IPS-18a (cell line): ENCODE measurements around the gene DCC.

Experiments used
- H3K27ac ChIP-seq: one replicate; pipeline ENCODE4 v1.5.1; 2013; ENCODE audit warnings: low read length
- H3K27me3 ChIP-seq: one replicate; pipeline ENCODE4 v1.6.1; 2013; ENCODE audit warnings: mild to moderate bottlenecking, low read length; ENCODE audit not compliant: control insufficient read depth, insufficient read depth
- H3K36me3 ChIP-seq: one replicate; pipeline ENCODE4 v1.6.1; 2013; ENCODE audit warnings: low read depth, low read length; ENCODE audit not compliant: control insufficient read depth
- H3K4me1 ChIP-seq: one replicate; pipeline ENCODE4 v1.6.1; 2013; ENCODE audit warnings: low read depth, low read length; ENCODE audit not compliant: control insufficient read depth
- H3K4me3 ChIP-seq: one replicate; pipeline ENCODE4 v1.5.1; 2013; ENCODE audit warnings: low read length
- H3K9ac ChIP-seq: one replicate; pipeline ENCODE4 v1.6.1; 2013; ENCODE audit warnings: mild to moderate bottlenecking, low read length, moderate library complexity
- H3K9me3 ChIP-seq: one replicate; pipeline ENCODE4 v1.6.1; 2013; ENCODE audit warnings: low read depth, low read length; ENCODE audit not compliant: control insufficient read depth

DCC gene

GRCh38 chr18:52897611-52898484 lies 557.9 kb downstream of the DCC start:
- Histone ChIP-seq H3K27me3 (no peaks in the 10 kb centered on the region), H3K9ac (no peak overlapping the region), H3K36me3 (no peaks in the 10 kb centered on the region), H3K4me3 (no peak overlapping the region), H3K27ac (no peak overlapping the region), H3K4me1 (no peaks in the 10 kb centered on the region), H3K9me3 (no peaks in the 10 kb centered on the region)

GRCh38 chr18:52898485-52899058 lies 558.6 kb downstream of the DCC start:
- no peaks in the 10 kb centered on the region for H3K36me3 ChIP-seq
- no peak overlapping the region for H3K4me3 ChIP-seq
- no peaks in the 10 kb centered on the region for H3K4me1 ChIP-seq
- no peaks in the 10 kb centered on the region for H3K27me3 ChIP-seq
- H3K9me3 ChIP-seq: no peaks in the 10 kb centered on the region
- no peak overlapping the region for H3K9ac ChIP-seq
- H3K27ac ChIP-seq: no peak overlapping the region

GRCh38 chr18:52902188-52902587 lies 562.2 kb downstream of the DCC start:
- Histone ChIP-seq H3K36me3 (no peaks in the 10 kb centered on the region), H3K27ac (no peak overlapping the region), H3K9me3 (no peaks in the 10 kb centered on the region), H3K4me3 (no peak overlapping the region), H3K27me3 (no peaks in the 10 kb centered on the region), H3K9ac (no peak overlapping the region), H3K4me1 (no peaks in the 10 kb centered on the region)

GRCh38 chr18:52903857-52904256 lies 563.9 kb downstream of the DCC start:
- H3K27me3 ChIP-seq: no peaks in the 10 kb centered on the region
- no peaks in the 10 kb centered on the region for H3K4me1 ChIP-seq
- H3K27ac ChIP-seq: no peak overlapping the region
- no peaks in the 10 kb centered on the region for H3K36me3 ChIP-seq
- H3K9ac ChIP-seq: no peak overlapping the region
- no peaks in the 10 kb centered on the region for H3K9me3 ChIP-seq
- no peak overlapping the region for H3K4me3 ChIP-seq

GRCh38 chr18:52907543-52908308 lies 567.7 kb downstream of the DCC start:
- no peaks in the 10 kb centered on the region for H3K27me3 ChIP-seq
- H3K4me1 ChIP-seq: no peaks in the 10 kb centered on the region
- no peaks in the 10 kb centered on the region for H3K36me3 ChIP-seq
- H3K9me3 ChIP-seq: no peaks in the 10 kb centered on the region
- H3K27ac ChIP-seq: no peak overlapping the region
- H3K4me3 ChIP-seq: no peak overlapping the region
- H3K9ac ChIP-seq: no peak overlapping the region

GRCh38 chr18:52914148-52914547 lies 574.2 kb downstream of the DCC start:
- Histone ChIP-seq H3K27me3 (no peaks in the 10 kb centered on the region), H3K36me3 (no peaks in the 10 kb centered on the region), H3K27ac (no peak overlapping the region), H3K4me3 (no peak overlapping the region), H3K9me3 (no peaks in the 10 kb centered on the region), H3K4me1 (no peaks in the 10 kb centered on the region), H3K9ac (no peak overlapping the region)

GRCh38 chr18:52920665-52921064 lies 580.7 kb downstream of the DCC start:
- Histone ChIP-seq H3K9me3 (no peaks in the 10 kb centered on the region), H3K36me3 (no peaks in the 10 kb centered on the region), H3K4me3 (no peak overlapping the region), H3K9ac (no peak overlapping the region), H3K27me3 (no peaks in the 10 kb centered on the region), H3K27ac (no peak overlapping the region), H3K4me1 (no peaks in the 10 kb centered on the region)

GRCh38 chr18:52933356-52933755 lies 593.4 kb downstream of the DCC start:
- Histone ChIP-seq H3K36me3 (no peaks in the 10 kb centered on the region), H3K9me3 (no peaks in the 10 kb centered on the region), H3K27ac (no peak overlapping the region), H3K4me3 (no peak overlapping the region), H3K27me3 (no peaks in the 10 kb centered on the region), H3K9ac (no peak overlapping the region), H3K4me1 (no peaks in the 10 kb centered on the region)

- Histone ChIP-seq H3K4me1 (no peaks in the 10 kb centered on the region), H3K36me3 (no peaks in the 10 kb centered on the region), H3K9ac (no peak overlapping the region), H3K27ac (no peak overlapping the region), H3K27me3 (no peaks in the 10 kb centered on the region), H3K9me3 (no peaks in the 10 kb centered on the region), H3K4me3 (no peak overlapping the region)
These were observed 596.9 kb downstream of the DCC start for GRCh38 chr18:52936931-52937330.

GRCh38 chr18:52937840-52938239 lies 597.8 kb downstream of the DCC start:
- H3K9ac ChIP-seq: no peak overlapping the region
- no peaks in the 10 kb centered on the region for H3K36me3 ChIP-seq

GRCh38 chr18:52945552-52945951 lies 605.6 kb downstream of the DCC start:
- no peaks in the 10 kb centered on the region for H3K36me3 ChIP-seq
- H3K9ac ChIP-seq: no peak overlapping the region
- no peaks in the 10 kb centered on the region for H3K4me1 ChIP-seq
- no peaks in the 10 kb centered on the region for H3K27me3 ChIP-seq
- H3K9me3 ChIP-seq: no peaks in the 10 kb centered on the region
- H3K4me3 ChIP-seq: no peak overlapping the region
- no peak overlapping the region for H3K27ac ChIP-seq

More at GRCh38 chr18:52937840-52938239, 597.8 kb downstream of the DCC start:
- Histone ChIP-seq H3K9me3 (no peaks in the 10 kb centered on the region), H3K27ac (no peak overlapping the region), H3K27me3 (no peaks in the 10 kb centered on the region), H3K4me1 (no peaks in the 10 kb centered on the region), H3K4me3 (no peak overlapping the region)
